Neutrophil (primary cell): ENCODE data around the gene ZNF512.

Source experiments
- H3K27ac ChIP-seq: fragments of 200-600 bp; sonication (generic); 2 replicates; pipeline ENCODE4 v1.5.1; 2016; ENCODE audit warnings: mild to moderate bottlenecking, moderate library complexity
- H3K27me3 ChIP-seq: fragments of 200-600 bp; sonication (generic); 2 replicates; pipeline ENCODE4 v1.6.0; 2016; ENCODE audit warnings: mild to moderate bottlenecking
- H3K36me3 ChIP-seq: fragments of 200-600 bp; sonication (generic); 2 replicates; pipeline ENCODE4 v1.5.1; 2017
- H3K4me1 ChIP-seq, 2 experiments: fragments of 200-600 bp in 1 of 2; sonication (generic) in 1 of 2; 1 replicate in 1 of 2; 2 replicates in 1 of 2; pipeline versions ENCODE4 v1.5.1 to v1.6.1; 2013 to 2016; ENCODE audit warnings: low read depth in 1 of 2, low read length in 1 of 2, mild to moderate bottlenecking in 1 of 2, moderate library complexity in 1 of 2; ENCODE audit not compliant: control insufficient read depth in 1 of 2, insufficient read depth in 1 of 2
- H3K4me3 ChIP-seq, 2 experiments: fragments of 200-600 bp in 1 of 2; sonication (generic) in 1 of 2; 1 replicate in 1 of 2; 2 replicates in 1 of 2; pipeline ENCODE4 v1.5.1; 2013 to 2016; ENCODE audit warnings: low read depth in 1 of 2, low read length in 1 of 2, mild to moderate bottlenecking in 1 of 2, moderate library complexity in 1 of 2
- H3K9me3 ChIP-seq: fragments of 200-600 bp; sonication (generic); 2 replicates; pipeline ENCODE4 v1.5.1; 2016
- CTCF ChIP-seq: fragments of 200-600 bp; sonication (generic); IDR thresholded peaks from 2 replicates; pipeline ENCODE4 v1.5.1; 2016; ENCODE audit warnings: antibody characterized with exemption

The ZNF512 gene

DNA sequence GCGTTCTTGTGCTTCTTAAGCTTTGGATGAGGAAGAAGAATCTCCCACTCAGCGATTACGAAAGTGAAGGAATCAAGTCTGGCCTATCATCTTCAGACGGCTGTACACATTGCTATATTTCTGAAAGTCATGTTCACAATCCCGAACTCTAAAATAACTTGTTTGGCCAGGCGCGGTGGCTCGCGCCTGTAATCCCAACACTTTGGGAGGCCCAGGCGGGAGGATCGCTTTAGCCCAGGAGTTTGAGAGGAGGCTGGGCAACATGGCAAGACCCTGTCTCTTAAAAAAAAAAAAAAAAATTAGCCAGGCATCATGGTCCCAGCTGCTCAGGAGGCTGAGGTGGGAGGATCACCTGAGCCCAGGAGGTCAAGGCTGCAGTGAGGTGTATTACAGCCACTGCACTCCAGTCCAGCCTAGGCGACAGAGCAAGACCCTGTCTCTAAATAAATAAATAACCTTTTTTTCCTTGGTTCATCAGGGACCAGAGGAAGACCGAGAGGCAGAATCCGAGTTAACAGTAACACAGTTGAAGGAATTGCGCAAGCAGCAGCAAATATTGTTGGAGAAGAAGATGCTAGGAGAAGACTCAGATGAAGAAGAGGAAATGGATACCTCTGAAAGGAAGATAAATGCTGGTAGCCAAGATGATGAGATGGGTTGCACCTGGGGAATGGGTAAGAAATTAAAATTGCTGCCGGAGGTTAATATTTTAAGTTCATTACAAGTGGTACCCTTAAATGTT is 82.0 kb downstream of the ZNF512 start:
- no peak for TF ChIP-seq CTCF
- Histone ChIP-seq H3K36me3 (peaks cover 35% of the 10 kb centered on the region), H3K4me3 (peak overlapping the region; percentile 70 to 84), H3K27ac (peak overlapping the region; percentile 86), H3K4me1 (peaks cover 51% of the 10 kb centered on the region in 2 experiments), H3K9me3 (no peaks in the 10 kb centered on the region), H3K27me3 (no peaks in the 10 kb centered on the region)

- Histone ChIP-seq H3K36me3 (peaks cover 31% of the 10 kb centered on the region), H3K9me3 (no peaks in the 10 kb centered on the region), H3K27me3 (no peaks in the 10 kb centered on the region), H3K27ac (peak overlapping the region; percentile 81), H3K4me1 (peaks cover 50 to 51% of the 10 kb centered on the region in 2 experiments), H3K4me3 (no peak overlapping the region)
- TF ChIP-seq CTCF, result no peak
Measured at GRCh38 chr2:27667446-27667845, 84.6 kb downstream of the ZNF512 start.

- Histone ChIP-seq H3K9me3 (no peaks in the 10 kb centered on the region), H3K4me1 (peaks cover 21 to 22% of the 10 kb centered on the region in 2 experiments), H3K4me3 (no peak overlapping the region), H3K27me3 (no peaks in the 10 kb centered on the region), H3K36me3 (peaks cover 61% of the 10 kb centered on the region), H3K27ac (no peak overlapping the region)
- no peak for TF ChIP-seq CTCF
Measured at GRCh38 chr2:27671235-27671634, 88.4 kb downstream of the ZNF512 start.
